Gastrocnemius medialis (tissue), 4 donors: ENCODE results near the gene RAB11A. TPM values are rescaled to one million over a fixed set of nuclear protein-coding genes. Genes with fewer than 3 reads are reported as not detected.

Experiments
- ATAC-seq, 2 donors: fragments of 150-250 bp; one replicate each; pipeline ENCODE4 v1.9.1; 2016
- DNase-seq, 2 donors: peaks; one replicate each; pipeline ENCODE4 v3.0.0-alpha.2; 2019
- H3K27ac ChIP-seq, 4 donors: fragments of 200-600 bp; sonication (generic); 1 replicate in 1 of 4; 2 replicates in 3 of 4; pipeline ENCODE4 v1.5.1; 2016 to 2018; ENCODE audit warnings: mild to moderate bottlenecking in 2 of 4, moderate library complexity in 1 of 4
- H3K27me3 ChIP-seq, 3 donors: fragments of 200-600 bp; sonication (generic) in 2 of 3; 1 replicate in 1 of 3; 2 replicates in 2 of 3; pipeline versions ENCODE4 v1.5.1 to v1.6.0; 2016 to 2019; ENCODE audit warnings: mild to moderate bottlenecking in 1 of 3, moderate library complexity in 1 of 3
- H3K36me3 ChIP-seq, 2 donors: fragments of 200-600 bp; sonication (generic) in 1 of 2; one replicate each; pipeline ENCODE4 v1.5.1; 2017 to 2018
- H3K4me1 ChIP-seq, 2 donors: fragments of 200-600 bp; sonication (generic) in 1 of 2; one replicate each; pipeline ENCODE4 v1.5.1; 2016 to 2017; ENCODE audit warnings: mild to moderate bottlenecking in 2 of 2
- H3K4me3 ChIP-seq, 4 donors: fragments of 200-600 bp; sonication (generic) in 3 of 4; 1 replicate in 1 of 4; 2 replicates in 3 of 4; pipeline ENCODE4 v1.5.1; 2016 to 2019; ENCODE audit warnings: mild to moderate bottlenecking in 2 of 4
- H3K9me3 ChIP-seq, 3 donors: fragments of 200-600 bp; sonication (generic) in 2 of 3; 1 replicate in 1 of 3; 2 replicates in 2 of 3; pipeline ENCODE4 v1.5.1; 2016 to 2019
- CTCF ChIP-seq, 5 experiments: fragments of 450-650 bp in 3 of 5; fragments of 200-600 bp in 2 of 5; sonication (generic) in 2 of 5; IDR thresholded peaks in 4 of 5; conservative IDR thresholded peaks in 1 of 5; 1 replicate in 4 of 5; 2 replicates in 1 of 5; pipeline ENCODE4 v1.5.1; 2016 to 2019; ENCODE audit warnings: antibody characterized with exemption in 5 of 5, mild to moderate bottlenecking in 3 of 5, moderate library complexity in 3 of 5
- POLR2A ChIP-seq, 2 donors: fragments of 450-650 bp; IDR thresholded peaks; one replicate each; pipeline ENCODE4 v1.6.1; 2017; ENCODE audit warnings: antibody characterized with exemption in 2 of 2, mild to moderate bottlenecking in 2 of 2, moderate library complexity in 2 of 2
- in situ Hi-C, 4 donors: fragments of 200-750 bp; cut with MboI; loops; one replicate each; pipeline versions ENCODE4 v1.15.0 to v1.8.0; 2017; ENCODE audit warnings: low sequenced_read_pairs in 4 of 4
- intact Hi-C: fragments of 100-400 bp; cut with DNase I; formaldehyde crosslinking; loops from one replicate; pipeline ENCODE4 v1.15.1; 2023; ENCODE audit warnings: low total_unique reads
- total RNA-seq, 4 donors: library from RNA; depleted of rRNA; stranded (reverse); fragments of >200 nt; gene quantifications; one replicate each; pipeline versions ENCODE4 v1.1.0 to v1.2.3, GENCODE V29; 2016

The RAB11A gene
- total RNA-seq, 4 donors from 2014 or later: 93.0 to 207 (median 166) TPM

- Histone ChIP-seq H3K4me3 (no peak overlapping the region), H3K9me3 (no peaks in the 10 kb centered on the region), H3K27me3 (no peaks in the 10 kb centered on the region), H3K36me3 (no peaks in the 10 kb centered on the region), H3K4me1 (no peaks in the 10 kb centered on the region), H3K27ac (no peak overlapping the region)
- ATAC-seq (no peak), DNase-seq (no peak)
- TF ChIP-seq POLR2A (IDR thresholded peaks at IDR 0.05) (no peak), CTCF (IDR thresholded peaks at IDR 0.05 in 4 of 5, conservative IDR thresholded peaks at IDR 0.05 in 1 of 5) (no peak)
- in situ Hi-C loops (no loop called here), intact Hi-C loops (no loop called here)
These were observed 60.3 kb downstream of the RAB11A start for GRCh38 chr15:65929573-65929972.

- in situ Hi-C loops (no loop called here), intact Hi-C loops (no loop called here)
- Histone ChIP-seq H3K4me1 (no peaks in the 10 kb centered on the region), H3K36me3 (no peaks in the 10 kb centered on the region), H3K27me3 (no peaks in the 10 kb centered on the region), H3K27ac (no peak overlapping the region), H3K4me3 (no peak overlapping the region), H3K9me3 (no peaks in the 10 kb centered on the region)
- DNase-seq (no peak), ATAC-seq (no peak)
- TF ChIP-seq CTCF (IDR thresholded peaks at IDR 0.05 in 4 of 5, conservative IDR thresholded peaks at IDR 0.05 in 1 of 5) (no peak), POLR2A (IDR thresholded peaks at IDR 0.05) (no peak)
These were observed 60.8 kb downstream of the RAB11A start for GRCh38 chr15:65930134-65930533.

- Histone ChIP-seq H3K4me3 (no peak overlapping the region), H3K9me3 (no peaks in the 10 kb centered on the region), H3K27me3 (no peaks in the 10 kb centered on the region), H3K4me1 (no peaks in the 10 kb centered on the region), H3K36me3 (no peaks in the 10 kb centered on the region), H3K27ac (no peak overlapping the region)
- intact Hi-C loops: no loop called here
- in situ Hi-C loops: no loop called here
- ATAC-seq (no peak), DNase-seq (no peak)
- TF ChIP-seq POLR2A (IDR thresholded peaks at IDR 0.05): no peak
- no peak for TF ChIP-seq CTCF (IDR thresholded peaks at IDR 0.05 in 4 of 5, conservative IDR thresholded peaks at IDR 0.05 in 1 of 5)
These were observed 61.9 kb downstream of the RAB11A start for GRCh38 chr15:65931221-65931620.

GRCh38 chr15:65935391-65935790, 66.1 kb downstream of the RAB11A start:
- no peaks in the 10 kb centered on the region for H3K36me3 ChIP-seq
- TF ChIP-seq POLR2A (IDR thresholded peaks at IDR 0.05): no peak
- no peak for TF ChIP-seq CTCF (IDR thresholded peaks at IDR 0.05 in 4 of 5, conservative IDR thresholded peaks at IDR 0.05 in 1 of 5)
- no peak for DNase-seq
- intact Hi-C loops (no loop called here), in situ Hi-C loops (no loop called here)
- no peaks in the 10 kb centered on the region for H3K27me3 ChIP-seq
- ATAC-seq: no peak
- peaks cover 6 to 8% of the 10 kb centered on the region in 2 donors for H3K4me1 ChIP-seq
- H3K9me3 ChIP-seq: no peaks in the 10 kb centered on the region
- H3K4me3 ChIP-seq: no peak overlapping the region
- H3K27ac ChIP-seq: no peak overlapping the region

GRCh38 chr15:65936282-65936681, 67.0 kb downstream of the RAB11A start:
- Histone ChIP-seq H3K27ac (no peak overlapping the region), H3K36me3 (no peaks in the 10 kb centered on the region), H3K4me1 (peaks cover 8 to 13% of the 10 kb centered on the region in 2 donors), H3K9me3 (no peaks in the 10 kb centered on the region), H3K27me3 (no peaks in the 10 kb centered on the region), H3K4me3 (no peak overlapping the region)
- no peak for ATAC-seq
- TF ChIP-seq CTCF (IDR thresholded peaks at IDR 0.05 in 4 of 5, conservative IDR thresholded peaks at IDR 0.05 in 1 of 5) (no peak), POLR2A (IDR thresholded peaks at IDR 0.05) (no peak)
- DNase-seq: no peak
- intact Hi-C loops (no loop called here), in situ Hi-C loops (no loop called here)
